ENCODE data around the gene SLC8A2.
"Not testable (repeated sequence)": the region's sequence is repeated elsewhere in the genome, so short reads cannot be mapped to it uniquely, and the experiment has no call there.

The SLC8A2 gene

DNA sequence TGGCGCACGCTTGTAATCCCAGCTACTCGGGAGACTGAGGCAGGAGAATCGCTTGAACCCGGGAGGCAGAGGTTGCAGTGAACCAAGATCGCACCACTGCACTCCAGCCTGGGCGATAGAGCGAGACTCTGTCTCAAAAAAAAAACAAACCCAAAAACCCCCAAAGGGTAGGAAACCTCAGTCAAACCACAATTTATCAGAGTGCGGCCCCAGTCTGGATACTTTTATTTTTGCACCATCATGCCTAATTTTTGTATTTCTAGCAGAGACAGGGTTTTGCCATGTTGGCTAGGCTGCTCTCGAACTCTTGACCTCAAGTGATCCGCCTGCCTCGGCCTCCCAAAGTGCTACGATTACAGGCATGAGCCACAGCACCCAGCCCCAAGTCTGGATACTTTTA is 14.5 kb upstream of the SLC8A2 start:
- not testable (repeated sequence) for DNase-seq

DNA sequence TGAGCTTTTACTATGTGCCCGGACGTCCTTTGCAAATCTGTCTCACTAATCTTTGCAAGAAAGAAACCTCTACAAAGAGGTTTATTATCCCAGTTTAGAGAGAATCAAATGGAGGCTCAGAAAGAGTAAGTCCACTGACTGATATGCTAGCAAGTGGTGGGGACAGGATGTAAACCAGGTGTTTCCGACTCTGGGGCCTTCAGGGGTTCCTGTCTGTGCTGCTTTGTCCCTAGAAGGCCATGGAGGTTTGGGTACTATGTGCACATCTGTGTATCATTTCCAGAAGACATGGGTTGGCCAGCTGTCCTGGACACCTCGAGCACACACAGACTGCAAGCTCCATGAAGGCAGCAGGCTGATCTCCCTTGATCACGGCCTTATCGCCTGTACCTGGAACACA is 13.5 kb upstream of the SLC8A2 start:
- DNase-seq, result no peak

- DNase-seq, result peak; percentile 78
Measured at GRCh38 chr19:47483800-47484690, 12.4 kb upstream of the SLC8A2 start, which contains the start of gene KPTN. Gene KPTN, minus strand, starts transcription at chr19:47484219. Its CDS starts 59 bp downstream, at chr19:47484160.

DNA sequence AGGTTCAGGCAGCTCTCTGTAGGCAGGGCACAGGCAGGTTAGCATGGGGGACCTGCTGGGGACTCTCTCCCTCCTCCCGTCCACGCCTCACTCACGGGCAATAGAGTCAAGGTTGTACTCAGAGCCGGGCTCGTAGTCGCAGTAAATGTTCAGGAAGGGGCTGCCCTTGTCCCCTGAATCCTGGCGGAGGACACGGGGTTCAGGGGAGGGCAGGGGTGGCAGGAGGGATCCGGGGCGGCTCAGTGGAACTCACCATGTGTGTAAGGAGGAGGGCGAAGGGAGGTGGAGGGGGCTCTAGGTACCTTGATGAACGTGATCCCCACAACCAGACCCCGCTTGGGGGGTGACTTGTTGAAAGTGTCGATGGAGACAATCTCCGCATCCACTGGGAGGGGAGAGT is 11.5 kb upstream of the SLC8A2 start:
- DNase-seq, result no peak

GRCh38 chr19:47481460-47482052 is 9.9 kb upstream of the SLC8A2 start:
- DNase-seq, result no peak

DNA sequence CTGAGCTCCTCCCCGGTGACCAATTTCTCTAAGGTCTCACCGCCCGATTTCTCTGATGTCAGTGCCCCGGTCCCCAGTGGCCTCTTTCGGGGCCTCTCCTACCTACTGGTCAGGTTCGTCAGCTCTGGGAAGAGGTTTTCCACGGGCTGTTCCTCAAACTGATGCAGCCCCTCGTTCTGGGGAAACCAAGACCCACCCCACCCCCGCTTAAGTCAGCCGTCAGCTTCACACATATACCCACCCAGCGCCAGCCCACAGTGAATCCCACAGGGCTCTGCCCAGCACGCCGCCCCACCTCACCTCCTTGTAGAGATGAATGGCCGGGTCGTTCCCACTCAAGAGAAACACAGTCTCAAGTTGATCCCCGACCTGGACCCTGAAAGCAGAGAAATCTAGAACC is 9.0 kb upstream of the SLC8A2 start:
- DNase-seq, result no peak

GRCh38 chr19:47479701-47480503 is 8.2 kb upstream of the SLC8A2 start:
- DNase-seq, result peak; percentile 0

DNA sequence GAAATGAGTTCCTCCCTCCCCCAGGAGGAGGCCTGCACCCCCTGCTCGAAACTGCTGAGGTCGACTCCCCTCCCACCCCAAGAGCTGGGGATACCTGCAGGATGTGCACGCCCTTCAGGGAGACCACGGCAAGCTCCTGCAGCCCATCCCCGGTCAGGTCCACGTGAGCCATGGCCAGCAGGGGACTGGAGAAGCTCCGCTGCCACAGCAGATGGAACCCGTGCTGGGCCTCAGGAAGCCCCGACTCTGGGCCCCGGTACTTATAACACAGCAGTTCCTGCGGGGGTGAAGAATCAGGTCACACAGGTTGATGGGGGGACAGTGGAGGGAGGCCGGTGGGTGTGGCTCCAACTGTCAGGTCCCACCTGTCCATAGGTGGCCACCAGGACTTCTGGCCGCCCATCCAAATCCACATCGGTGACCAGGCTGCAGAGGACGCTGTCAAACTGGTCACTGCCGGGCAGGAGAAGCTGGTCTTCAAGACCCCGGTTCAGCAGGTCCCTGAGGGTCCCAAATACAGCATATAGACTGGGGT is 4.8 kb upstream of the SLC8A2 start:
- no peak for DNase-seq

- no peak for DNase-seq
Measured at GRCh38 chr19:47475465-47475864, 3.8 kb upstream of the SLC8A2 start.

DNA sequence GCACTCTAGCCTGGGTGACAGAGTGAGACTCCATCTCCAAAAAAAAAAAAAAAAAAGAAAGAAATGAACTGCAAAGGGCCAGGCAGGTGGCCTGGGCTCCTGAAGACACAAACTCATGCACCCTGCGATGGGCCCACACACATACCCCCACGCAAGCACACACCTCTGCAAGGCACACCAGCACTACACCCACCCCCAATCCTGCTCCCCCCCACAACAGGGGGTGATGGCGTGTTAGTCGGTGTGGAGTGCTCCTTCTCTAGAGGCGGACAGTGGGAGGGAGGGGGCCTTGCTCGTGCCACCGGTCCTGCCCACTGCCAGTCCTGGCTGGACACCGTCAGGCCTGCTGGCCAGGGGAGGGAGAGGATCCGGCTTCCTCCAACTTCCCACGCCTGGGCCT is 1.6 kb upstream of the SLC8A2 start:
- DNase-seq, result no peak

GRCh38 chr19:47471381-47471732 is 336 bp downstream of the SLC8A2 start:
- DNase-seq, result no peak

GRCh38 chr19:47470447-47471195 is 1.1 kb downstream of the SLC8A2 start:
- no peak for DNase-seq

DNA sequence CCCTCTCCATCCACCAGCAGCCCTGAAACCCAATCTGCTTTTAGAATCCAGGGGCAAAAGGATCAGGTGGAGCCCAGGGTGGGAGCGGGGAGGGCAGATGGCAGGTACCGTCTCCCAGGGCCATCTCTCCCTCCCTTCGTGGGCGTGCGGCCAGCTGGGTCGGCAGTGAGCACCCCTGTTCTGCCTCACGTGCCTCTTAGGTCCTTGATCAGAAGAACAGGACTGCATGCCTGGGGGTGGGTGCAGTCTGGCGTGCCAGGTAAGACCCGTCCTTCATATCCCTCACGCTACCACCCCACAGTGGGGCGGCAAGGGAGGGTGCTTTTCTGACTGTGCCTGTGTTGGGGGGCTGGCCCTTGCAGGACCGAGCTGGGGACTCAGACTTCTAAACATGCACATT is 2.0 kb downstream of the SLC8A2 start:
- no peak for DNase-seq

DNA sequence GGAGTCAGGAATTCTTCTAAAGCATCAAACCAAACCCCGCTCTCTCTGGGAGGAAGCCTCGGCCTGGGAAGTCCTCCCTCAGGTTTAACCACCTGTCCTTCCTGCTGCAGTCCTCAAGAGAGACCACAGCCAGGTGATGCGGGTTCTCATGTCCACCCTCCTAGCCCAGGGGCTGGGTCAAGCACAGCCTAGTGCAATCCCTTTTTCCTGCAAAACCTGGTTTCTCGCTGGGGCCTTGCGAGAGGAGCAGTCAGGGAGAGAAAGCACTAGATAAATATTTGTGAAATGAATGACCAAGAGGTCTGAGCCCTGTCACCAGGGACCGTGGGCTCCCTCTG is 2.4 kb downstream of the SLC8A2 start:
- DNase-seq, result no peak

DNA sequence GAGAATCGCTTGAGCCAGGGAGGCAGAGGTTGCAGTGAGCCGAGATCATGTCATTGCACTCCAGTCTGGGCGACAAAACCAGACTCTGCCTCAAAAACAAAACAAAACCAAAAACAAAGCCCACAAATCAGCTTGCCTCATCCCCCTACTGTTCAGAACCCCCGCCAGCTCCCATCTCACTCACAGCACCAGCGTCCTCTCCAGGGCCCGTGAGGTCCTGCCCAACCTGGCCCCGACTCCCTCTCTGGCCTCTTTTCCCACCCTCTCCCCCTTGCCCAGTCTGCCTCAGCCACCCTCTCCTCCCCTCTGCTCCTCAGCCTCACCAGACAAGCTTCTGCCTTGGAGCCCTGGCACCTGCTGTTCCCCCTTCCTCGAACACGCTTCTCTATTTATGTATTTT is 3.8 kb downstream of the SLC8A2 start:
- no peak for DNase-seq

GRCh38 chr19:47465957-47466356 is 5.7 kb downstream of the SLC8A2 start:
- no peak for DNase-seq

DNA sequence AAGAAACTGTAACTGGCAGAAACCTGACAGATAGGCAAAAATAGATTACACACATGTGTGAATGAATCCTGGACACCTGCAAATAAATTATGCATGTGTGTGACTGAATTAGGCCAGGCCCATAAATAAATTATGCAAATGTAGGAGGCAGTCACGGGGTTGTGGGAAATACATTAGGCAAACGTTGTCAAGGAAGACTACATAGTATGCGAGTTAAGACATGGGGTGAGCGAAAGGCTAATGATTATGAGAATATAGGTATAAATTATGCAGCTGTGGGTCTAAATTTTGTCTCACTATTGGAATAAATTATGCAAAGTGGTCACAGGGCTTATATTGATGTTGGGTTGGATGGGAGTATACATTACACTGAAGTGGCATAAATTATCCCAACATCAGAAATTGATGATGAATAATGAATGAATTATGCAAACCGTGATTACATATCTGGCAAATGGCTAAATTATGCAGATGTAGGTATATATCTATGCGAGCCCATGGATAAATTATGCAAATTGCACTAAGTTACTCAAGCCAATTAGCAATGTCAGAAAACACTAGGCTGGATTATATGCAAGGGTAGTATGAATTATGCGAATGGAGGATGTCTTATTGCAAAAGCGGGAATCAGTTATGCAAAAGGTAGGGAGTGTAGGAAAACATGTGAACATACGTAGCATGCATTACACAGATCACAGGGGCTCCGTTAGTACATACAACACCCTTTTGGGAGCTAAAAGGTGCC is 6.8 kb downstream of the SLC8A2 start:
- no peak for DNase-seq

- DNase-seq, result no peak
Measured at GRCh38 chr19:47461876-47462275, 9.8 kb downstream of the SLC8A2 start.

DNA sequence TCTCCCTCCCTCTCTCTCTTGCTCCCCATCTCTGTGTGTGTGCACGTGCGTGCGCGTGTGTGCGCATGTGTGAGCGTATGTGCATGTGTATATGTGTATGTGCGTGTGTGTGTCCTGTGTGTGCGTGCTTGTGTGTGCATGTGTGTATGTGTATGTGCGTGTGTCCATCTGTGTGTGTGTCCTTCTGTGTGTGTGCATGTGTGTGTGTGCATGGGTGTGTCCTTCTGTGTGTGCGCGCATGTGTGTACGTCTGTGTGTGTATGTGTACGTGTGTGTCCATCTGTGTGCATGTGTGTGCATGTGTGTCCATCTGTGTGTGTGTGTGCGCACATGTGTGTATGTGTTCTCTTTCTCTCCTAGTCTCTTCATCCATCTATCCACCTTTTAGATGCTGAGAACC is 12.2 kb downstream of the SLC8A2 start:
- DNase-seq, result no peak

DNA sequence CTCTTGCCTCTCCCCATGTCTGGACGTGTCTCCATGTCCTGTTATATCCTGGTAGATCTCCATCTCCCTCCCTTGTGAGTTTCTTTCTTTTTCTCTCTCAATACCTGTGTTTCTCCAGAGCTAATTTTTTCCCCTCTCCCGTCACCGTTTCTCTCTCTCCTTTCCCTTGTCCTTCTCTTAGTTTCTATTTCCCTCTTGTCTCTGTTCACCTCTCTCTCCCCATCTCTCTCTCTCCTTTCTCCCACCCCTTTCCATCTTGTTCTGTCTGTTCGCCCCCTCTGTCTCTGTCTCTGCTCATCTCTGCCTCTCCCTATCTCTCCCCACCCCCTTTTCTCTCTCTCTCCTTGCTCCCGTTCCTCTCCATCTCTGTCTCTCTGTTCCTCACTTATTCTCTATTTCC is 13.0 kb downstream of the SLC8A2 start:
- DNase-seq, result no peak

DNA sequence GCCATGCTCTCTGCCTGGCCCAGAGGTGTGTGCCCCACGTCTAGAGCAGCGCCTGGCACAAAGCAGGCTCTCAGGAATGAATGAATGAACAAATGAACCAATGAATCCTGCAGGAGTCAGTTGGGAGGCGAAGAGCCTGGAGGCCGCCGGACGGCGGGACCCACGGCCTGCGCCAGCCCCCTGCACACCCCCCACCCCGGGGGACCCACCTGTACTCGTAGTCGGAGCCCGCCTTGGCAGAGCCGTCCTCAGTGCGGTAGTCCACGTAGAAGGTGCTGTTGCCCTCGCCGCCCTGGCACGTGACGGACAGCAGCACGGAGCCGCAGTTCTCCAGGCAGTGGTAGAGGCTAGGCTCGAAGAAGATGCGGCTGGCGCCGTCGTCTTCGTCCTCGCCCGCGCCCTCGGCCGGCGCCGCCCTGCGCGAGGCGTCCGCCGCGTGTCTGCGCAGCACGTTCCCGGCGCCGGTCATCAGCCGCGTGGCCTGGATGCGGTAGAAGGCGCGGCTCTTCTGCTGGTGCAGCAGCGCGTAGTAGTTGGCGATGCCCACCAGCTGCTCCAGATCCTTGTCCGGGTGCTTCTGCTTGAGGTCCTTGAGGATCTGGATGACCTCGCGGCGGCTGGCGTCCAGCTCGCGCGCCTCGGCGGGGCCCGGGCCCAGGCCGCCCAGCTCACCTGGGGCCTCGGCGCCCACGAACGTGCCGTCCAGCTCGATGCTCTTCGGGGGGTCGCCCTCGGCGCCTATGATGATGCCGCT is 14.8 kb downstream of the SLC8A2 start:
- DNase-seq, result no peak
